Nucleus accumbens (tissue), 56 donors: ENCODE measurements around the gene CDK10.
"Not testable (repeated sequence)": the region's sequence is repeated elsewhere in the genome, so short reads cannot be mapped to it uniquely, and the experiment has no call there.

Experiments
- DNase-seq, 56 donors: peaks; one replicate each; lab custom pipeline; 2025; lab: John Stamatoyannopoulos, UW

CDK10 gene

DNA sequence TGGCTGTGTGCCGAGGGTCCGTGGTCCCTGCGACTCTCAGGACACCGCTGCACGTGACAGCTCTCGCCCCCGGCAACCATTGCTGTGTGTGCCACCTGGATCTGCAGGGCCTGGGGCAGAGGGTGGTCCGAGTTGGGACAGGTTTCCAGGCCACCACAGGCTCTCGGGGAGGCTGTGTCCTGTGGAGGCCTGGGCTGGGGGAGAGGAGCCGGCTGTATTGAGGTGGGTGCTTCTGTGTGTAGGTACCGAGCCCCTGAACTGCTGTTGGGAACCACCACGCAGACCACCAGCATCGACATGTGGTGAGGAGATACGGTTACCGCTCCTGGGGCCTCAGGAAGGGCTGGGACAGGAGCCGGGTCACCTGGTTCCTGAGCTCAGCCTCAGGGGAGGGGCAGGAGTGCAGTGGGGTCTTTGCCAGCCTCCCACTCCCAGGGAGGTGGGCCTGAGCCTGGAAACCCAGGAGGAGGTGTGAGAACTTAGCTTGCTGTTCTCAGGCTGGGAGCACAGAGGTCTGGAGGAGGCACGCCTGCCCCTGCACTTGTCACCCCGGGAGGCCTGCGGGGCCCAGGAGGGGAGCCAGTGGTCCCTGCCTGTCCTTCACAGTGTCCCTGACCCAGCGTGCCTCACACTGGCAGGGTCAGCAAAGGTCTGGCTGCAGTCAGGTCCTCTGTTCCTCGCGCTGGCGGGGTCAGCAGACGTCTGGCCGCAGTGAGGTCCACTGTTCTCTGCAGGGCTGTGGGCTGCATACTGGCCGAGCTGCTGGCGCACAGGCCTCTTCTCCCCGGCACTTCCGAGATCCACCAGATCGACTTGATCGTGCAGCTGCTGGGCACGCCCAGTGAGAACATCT lies 7.7 kb downstream of the CDK10 start:
- DNase-seq = no peak

- DNase-seq = not testable (repeated sequence)
Observed at GRCh38 chr16:89694784-89695085, 8.2 kb downstream of the CDK10 start.

DNA sequence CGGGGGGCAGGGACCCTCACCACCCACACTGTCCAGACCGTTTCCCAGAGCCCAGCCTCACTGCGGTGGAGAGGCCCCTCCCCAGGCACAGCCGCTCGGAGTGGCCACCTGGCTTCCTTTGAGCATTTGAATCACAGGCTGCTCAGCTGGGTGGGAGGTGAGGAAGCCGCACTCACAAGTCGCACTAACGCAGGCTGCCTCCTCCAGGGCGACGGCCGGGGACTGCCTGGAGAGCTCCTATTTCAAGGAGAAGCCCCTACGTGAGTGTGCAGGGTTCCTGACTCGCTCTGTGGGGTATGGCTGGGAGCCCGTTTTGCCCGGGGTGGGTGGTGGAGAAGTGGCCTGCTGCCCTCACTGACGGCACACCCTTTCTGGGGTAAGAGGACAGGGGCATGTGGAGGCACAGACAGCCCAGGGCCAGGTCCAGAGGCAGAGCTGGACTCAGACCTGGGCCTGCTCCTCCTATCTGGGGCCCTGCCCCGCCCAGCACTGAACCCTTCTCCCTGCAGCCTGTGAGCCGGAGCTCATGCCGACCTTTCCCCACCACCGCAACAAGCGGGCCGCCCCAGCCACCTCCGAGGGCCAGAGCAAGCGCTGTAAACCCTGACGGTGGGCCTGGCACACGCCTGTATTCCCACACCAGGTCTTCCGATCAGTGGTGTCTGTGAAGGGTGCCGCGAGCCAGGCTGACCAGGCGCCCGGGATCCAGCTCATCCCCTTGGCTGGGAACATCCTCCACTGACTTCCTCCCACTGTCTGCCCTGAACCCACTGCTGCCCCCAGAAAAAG lies 8.8 kb downstream of the CDK10 start:
- DNase-seq = no peak

DNA sequence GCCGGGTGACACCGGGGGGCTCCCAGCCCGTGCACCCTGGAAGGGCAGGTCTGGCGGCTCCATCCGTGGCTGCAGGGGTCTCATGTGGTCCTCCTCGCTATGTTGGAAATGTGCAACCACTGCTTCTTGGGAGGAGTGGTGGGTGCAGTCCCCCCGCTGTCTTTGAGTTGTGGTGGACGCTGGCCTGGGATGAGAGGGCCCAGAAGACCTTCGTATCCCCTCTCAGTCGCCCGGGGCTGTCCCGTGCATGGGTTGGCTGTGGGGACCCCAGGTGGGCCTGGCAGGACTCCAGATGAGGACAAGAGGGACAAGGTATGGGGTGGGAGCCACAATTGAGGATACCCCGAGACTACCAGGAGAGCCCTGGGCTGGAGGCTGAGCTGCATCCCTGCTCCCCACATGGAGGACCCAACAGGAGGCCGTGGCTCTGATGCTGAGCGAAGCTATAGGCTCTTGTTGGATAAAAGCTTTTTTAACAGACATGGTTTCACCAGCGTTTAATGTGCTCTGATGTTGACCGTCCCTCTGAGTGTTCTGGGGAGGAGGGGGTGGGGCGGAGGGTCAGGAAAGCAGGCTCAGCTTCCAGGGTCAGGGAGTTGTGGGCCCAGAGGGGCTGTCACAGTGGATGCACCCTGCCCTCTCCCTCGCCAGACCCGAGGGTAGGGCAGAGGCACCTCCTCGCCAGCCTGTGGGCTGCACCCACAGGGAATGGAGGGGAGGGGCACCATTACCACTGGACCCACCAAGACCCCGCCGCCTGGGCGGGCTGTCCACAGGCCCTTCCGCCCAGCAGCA lies 9.6 kb downstream of the CDK10 start:
- DNase-seq = no peak

GRCh38 chr16:89696670-89697128 lies 10.2 kb downstream of the CDK10 start:
- no peak for DNase-seq

GRCh38 chr16:89697161-89697615 lies 10.7 kb downstream of the CDK10 start:
- DNase-seq = no peak

DNA sequence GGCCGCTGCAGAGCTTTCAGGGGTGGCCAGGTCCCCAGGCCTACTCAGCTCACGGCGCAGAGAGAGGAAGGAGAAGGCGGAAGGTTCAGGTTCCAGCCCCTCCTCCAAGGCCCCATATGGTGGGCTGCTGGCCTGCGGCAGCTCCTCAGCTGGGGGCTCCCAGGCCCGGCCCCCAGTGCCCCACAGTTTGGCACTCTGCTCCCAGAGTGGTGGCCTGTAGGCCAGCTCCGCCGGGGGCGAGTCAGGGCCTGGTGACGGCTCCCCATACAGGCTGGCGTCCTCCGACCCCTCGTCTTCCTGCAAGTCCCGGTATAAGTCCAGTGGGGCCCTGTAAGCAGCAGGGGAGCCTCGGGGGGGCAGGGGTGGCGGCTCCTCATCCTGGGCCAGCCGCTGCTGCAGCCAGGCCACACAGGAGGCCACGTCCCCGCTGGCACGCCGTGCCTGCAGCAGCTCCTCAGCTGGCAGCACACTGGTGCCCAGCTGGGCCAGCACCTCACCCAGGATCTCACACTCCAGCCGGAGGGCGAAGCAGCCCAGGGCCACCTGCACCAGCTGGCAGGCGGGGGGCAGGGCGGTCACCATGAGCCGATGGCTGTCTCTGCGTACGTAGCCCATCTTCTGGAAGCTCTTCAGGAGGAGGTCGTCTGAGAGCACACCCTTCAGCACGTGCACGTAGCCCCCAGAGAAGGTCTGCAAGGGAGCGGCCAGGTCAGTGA lies 11.3 kb downstream of the CDK10 start:
- no peak for DNase-seq

DNA sequence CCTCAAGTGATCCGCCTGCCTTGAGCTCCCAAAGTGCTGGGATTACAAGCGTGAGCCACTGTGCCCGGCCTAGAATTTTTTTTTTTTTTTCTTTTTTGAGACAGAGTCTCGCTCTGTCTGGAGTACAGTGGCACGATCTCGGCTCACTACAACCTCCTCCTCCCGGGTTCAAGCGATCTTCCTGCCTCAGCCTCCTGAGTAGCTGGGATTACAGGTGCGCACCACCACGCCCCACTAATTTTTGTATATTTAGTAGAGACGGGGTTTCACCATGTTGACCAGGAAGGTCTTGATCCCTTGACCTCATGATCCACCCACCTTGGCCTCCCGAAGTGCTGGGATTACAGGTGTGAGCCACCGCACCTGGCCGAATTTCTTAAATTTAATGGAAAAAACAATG lies 12.2 kb downstream of the CDK10 start:
- DNase-seq = not testable (repeated sequence)

DNA sequence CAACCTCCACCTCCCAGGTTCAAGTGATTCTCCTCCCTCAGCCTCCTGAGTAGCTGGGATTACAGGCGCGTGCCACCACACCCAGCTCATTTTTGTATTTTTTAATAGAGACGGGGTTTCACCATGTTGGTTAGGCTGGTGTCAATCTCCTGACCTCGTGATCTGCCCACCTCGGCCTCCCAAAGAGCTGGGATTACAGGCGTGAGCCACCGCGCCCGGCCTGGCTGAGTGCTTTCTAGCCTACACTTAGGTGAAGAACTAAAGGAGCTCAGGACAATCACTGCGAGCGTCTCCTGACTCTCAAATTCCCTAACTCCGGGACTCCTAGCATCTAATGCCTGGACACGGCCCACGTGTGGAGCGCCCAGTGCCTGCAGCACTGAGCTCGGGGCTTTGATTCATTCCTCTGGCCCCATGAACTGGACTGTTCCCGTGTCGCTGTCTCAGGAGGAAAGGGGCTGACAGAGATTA lies 13.2 kb downstream of the CDK10 start:
- not testable (repeated sequence) for DNase-seq

DNA sequence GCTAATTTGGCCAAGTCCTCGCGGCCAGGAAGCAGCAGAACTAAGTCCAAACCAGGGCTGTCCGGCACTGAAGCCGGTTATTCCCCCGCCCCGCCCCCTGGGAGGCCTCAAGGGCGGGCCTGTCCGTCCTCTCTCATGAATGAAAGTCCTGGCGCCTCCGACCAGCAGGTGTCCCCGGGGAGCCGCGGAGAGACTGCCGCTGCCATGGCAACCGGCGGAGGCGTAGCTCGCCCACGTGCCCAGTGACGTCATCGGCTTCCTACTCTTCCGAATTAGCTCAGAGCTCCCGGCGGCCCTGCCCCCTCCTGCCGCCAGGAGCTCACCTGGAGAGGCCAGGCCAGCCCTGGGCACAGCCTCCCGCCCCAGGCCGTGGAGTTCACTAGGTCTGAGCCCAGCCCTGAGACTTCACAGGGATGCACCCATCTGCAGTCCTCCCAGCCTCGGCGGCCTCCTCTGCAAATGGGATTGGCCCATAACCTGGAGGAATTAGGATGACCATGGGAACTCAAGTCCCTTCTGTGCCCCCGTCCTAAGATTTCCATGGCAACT lies 13.7 kb downstream of the CDK10 start:
- DNase-seq = peak; percentile 67 to 99 (median 96)

DNA sequence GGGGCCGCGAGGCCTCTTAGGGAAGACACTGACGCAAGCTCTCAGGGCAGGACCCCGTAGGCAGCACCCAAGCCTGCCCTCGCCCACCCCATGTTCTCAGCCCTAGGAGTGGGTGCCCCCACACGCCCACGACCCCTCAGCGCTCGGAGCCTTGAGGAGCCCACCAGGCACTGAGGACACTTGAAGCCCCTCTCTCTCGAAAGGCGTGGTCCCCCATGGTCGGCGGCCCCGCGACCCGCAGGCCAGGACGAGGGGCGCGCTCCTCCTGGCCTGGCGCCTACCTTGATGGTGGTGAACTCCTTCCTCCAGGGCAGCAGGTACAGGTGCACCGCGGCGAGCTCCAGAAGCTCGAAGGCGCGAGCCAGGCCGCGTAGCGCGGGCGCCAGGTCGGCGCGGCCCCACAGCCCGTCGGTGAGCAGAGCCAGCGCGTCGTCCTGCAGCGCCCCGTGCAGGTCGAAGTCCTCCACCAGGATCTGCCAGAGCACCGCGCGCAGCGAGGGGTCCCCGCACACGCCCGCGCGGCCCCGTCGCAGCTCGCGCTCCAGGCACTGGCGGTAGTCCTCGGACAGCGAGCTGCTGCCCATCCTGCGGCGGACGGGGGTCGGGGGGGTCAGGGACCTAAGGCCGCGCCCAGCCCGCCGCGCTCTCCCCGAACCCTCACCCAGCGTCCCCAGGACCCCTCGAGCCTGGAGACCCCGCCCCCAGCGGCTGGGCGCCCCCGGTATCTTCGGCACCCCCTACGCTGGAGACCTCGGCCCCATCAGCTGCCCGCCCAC lies 14.3 kb downstream of the CDK10 start:
- peak in 2 of 56 donors; percentile 29 to 34 for DNase-seq

- DNase-seq = peak; percentile 13 to 96 (median 80)
Observed at GRCh38 chr16:89701425-89702406, 15.2 kb downstream of the CDK10 start, which contains the start of gene SPATA2L. SPATA2L (minus strand) TSS chr16:89701705; CDS start chr16:89701232, 473 bp downstream.

- no peak for DNase-seq
Observed at GRCh38 chr16:89704281-89704680, 17.8 kb downstream of the CDK10 start.

DNA sequence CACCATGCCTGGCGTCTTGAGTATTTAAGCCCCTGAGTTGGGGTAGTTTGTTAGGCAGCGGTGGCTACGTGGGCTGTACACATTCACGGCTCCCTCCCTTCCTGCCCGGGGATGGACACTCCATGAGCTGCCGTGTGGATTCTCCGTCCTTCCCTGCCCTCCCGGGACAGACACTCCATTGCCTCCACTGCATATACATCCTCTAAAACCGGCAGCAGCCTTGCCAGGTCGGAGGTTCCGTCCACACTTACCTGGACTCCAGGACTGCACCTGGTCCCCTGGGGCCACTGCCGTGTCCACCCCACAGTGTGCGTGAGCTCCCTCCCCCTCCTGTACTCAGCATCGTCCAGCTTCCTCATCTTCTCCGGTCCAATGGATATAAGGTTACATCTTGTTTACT lies 18.5 kb downstream of the CDK10 start:
- no peak for DNase-seq

- DNase-seq = no peak
Observed at GRCh38 chr16:89706518-89707260, 20.2 kb downstream of the CDK10 start.

DNA sequence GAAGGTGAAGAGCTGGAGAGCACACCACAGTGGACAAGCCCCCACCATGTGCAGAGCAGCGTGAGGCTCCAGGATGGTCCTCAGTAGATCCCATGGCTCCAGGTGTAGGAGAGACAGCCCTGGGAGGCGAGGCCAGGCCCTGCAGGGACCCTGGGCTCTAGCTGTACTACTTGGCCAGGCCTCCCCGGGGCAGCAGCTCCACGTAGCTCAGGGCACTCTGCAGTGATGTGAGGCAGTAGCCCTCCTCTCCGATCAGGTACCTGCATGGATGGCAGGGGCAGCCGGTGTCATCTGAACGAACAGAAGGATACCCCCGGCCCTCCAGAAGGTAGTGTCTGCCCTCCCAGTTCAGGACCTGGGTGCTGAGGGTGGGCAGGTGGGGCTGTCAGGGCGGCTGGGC lies 21.2 kb downstream of the CDK10 start:
- DNase-seq = no peak

GRCh38 chr16:89708481-89708931 lies 22.0 kb downstream of the CDK10 start:
- DNase-seq = no peak
